Brain microvascular endothelial cell (primary cell): Measurements from ENCODE around the gene HAUS5.

Experiments used
- DNase-seq: peaks from one replicate; pipeline ENCODE4 v3.0.0-alpha.2; 2020
- H3K27ac ChIP-seq: fragments of 250-450 bp; sonication (Bioruptor Pico); 2 replicates; pipeline ENCODE4 v1.5.1; 2020; ENCODE audit warnings: mild to moderate bottlenecking, moderate library complexity
- H3K27me3 ChIP-seq: fragments of 250-450 bp; sonication (Bioruptor Pico); replicated peaks from 2 replicates; pipeline ENCODE4 v1.5.1; 2020; ENCODE audit warnings: mild to moderate bottlenecking
- H3K36me3 ChIP-seq: fragments of 250-450 bp; sonication (Bioruptor Pico); replicated peaks from 2 replicates; pipeline ENCODE4 v1.5.1; 2020; ENCODE audit warnings: mild to moderate bottlenecking
- H3K4me3 ChIP-seq: 2 replicates; pipeline ENCODE4 v1.5.1; 2011; ENCODE audit warnings: low read depth, mild to moderate bottlenecking, control low read depth, low read length, moderate library complexity
- in situ Hi-C: cut with HindIII; loops from 2 replicates; pipeline ENCODE4 v1.10.0; 2017; ENCODE audit warnings: low sequenced_read_pairs, low pct_ligation_motif_present
- TF ChIP-seq, protein P1 (sequence below): IDR thresholded peaks from 2 replicates; pipeline ENCODE4 v1.5.1; 2011; ENCODE audit warnings: low read depth, mild to moderate bottlenecking, moderate library complexity, low read length, control low read depth, inconsistent platforms; ENCODE audit errors: missing control alignments

The HAUS5 gene

DNA sequence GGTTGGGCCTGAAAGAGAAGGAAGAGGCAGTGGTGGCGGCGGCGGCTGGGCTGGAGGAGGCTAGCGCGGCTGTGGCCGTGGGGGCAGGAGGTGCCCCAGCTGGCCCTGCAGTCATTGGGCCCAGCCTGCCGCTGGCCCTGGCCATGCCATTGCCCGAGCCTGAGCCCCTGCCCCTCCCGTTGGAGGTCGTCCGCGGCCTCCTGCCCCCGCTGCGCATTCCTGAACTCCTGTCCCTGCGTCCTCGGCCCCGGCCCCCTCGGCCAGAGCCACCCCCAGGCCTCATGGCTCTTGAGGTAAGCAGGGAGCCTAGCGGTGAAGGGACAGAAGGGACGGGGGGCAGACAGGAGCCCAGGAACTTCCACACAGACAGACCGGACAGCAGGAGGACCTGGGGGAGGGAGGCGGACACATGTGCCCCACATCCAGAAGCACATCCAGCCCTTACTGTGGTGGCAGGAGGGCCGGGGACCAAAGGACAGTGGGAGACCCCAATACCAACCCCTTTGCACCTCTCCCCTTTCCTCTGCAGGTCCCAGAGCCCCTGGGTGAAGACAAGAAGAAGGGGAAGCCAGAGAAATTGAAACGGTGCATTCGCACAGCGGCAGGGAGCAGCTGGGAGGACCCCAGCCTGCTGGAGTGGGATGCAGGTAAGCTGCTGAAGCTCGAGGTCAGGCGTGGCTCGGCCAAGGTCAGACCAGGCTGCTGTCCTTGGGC, 21.3 kb downstream of the HAUS5 start:
- in situ Hi-C loops: no loop called here
- TF ChIP-seq, protein P1, sequence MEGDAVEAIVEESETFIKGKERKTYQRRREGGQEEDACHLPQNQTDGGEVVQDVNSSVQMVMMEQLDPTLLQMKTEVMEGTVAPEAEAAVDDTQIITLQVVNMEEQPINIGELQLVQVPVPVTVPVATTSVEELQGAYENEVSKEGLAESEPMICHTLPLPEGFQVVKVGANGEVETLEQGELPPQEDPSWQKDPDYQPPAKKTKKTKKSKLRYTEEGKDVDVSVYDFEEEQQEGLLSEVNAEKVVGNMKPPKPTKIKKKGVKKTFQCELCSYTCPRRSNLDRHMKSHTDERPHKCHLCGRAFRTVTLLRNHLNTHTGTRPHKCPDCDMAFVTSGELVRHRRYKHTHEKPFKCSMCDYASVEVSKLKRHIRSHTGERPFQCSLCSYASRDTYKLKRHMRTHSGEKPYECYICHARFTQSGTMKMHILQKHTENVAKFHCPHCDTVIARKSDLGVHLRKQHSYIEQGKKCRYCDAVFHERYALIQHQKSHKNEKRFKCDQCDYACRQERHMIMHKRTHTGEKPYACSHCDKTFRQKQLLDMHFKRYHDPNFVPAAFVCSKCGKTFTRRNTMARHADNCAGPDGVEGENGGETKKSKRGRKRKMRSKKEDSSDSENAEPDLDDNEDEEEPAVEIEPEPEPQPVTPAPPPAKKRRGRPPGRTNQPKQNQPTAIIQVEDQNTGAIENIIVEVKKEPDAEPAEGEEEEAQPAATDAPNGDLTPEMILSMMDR: no peak
- Histone ChIP-seq H3K4me3 (no peak overlapping the region), H3K27ac (no peak overlapping the region), H3K36me3 (peaks cover 71% of the 10 kb centered on the region), H3K27me3 (no peaks in the 10 kb centered on the region)
- DNase-seq: no peak

DNA sequence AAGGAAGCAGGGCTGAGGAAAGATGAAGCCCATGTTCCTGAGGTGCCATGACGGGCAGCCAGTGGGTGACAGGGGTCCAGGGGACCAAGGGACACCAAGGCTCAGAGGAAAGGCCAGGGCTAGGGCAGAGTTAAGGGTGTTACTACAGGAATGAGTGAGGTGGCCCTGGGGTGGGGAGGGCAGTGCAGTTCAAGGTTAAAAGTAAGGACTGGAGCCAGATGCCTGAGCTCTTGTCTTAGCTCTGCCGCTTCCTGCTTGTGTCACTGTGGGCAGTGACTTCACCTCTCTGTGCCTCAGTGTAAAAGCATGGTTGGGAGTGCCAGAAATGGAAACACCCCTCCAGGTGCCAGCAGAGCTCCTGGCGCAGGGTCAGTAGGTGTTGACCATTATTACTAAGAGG, 24.1 kb downstream of the HAUS5 start:
- TF ChIP-seq, protein P1: no peak
- Histone ChIP-seq H3K4me3 (no peak overlapping the region), H3K27ac (no peak overlapping the region), H3K27me3 (no peaks in the 10 kb centered on the region), H3K36me3 (peaks cover 57% of the 10 kb centered on the region)
- DNase-seq: no peak
- in situ Hi-C loops: no loop called here

DNA sequence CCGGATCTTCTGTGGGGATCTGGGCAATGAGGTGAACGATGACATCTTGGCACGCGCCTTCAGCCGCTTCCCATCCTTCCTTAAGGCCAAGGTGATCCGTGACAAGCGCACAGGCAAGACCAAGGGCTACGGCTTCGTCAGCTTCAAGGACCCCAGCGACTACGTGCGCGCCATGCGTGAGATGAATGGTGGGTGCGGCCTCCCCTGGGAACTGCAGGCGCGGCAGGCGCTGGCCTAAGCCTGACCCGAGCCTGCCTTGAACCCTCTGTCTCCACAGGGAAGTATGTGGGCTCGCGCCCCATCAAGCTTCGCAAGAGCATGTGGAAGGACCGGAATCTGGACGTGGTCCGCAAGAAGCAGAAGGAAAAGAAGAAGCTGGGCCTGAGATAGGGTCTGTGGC, 24.6 kb downstream of the HAUS5 start:
- peaks cover 51% of the 10 kb centered on the region for H3K36me3 ChIP-seq
- TF ChIP-seq, protein P1: no peak
- no peaks in the 10 kb centered on the region for H3K27me3 ChIP-seq
- H3K27ac ChIP-seq: no peak overlapping the region
- no peak for DNase-seq
- in situ Hi-C loops: no loop called here
- H3K4me3 ChIP-seq: no peak overlapping the region

DNA sequence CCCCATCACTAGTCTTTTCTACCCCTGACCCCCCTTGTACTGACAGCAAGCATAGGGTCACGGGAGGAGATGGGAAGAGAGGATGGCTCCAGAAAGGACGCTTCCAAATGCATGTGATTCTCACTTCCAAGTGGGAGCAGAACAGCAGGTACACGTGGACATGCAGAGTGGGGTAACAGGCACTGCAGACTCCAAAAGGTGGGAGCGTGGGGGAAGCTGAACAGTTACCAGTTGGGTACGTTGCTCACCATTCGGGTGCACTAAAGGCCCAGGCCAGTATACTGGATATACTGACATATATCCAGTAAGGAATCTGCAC, 26.7 kb downstream of the HAUS5 start:
- Histone ChIP-seq H3K27ac (no peak overlapping the region), H3K27me3 (no peaks in the 10 kb centered on the region), H3K4me3 (no peak overlapping the region), H3K36me3 (peaks cover 33% of the 10 kb centered on the region)
- in situ Hi-C loops: no loop called here
- TF ChIP-seq, protein P1: no peak
- no peak for DNase-seq

DNA sequence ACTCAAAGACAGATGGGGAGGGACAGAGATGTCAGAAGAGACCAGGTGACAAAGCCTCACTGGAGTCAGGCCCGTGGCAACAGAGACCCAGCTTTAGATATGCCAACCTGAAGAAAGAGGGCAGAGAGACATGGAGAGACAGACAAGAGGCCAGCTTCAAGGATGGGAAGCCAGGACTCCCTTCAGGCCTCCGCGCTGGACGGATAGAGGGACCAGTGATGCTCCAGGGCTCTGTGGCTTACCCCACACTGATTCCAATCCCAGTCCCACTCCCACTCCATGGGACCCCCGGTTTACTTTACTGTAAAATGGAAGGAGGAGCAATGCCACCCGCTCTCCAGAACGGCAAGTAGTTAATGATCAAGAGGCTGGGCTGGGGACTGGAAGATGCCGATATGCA, 27.3 kb downstream of the HAUS5 start:
- DNase-seq: no peak
- peaks cover 29% of the 10 kb centered on the region for H3K36me3 ChIP-seq
- H3K27me3 ChIP-seq: no peaks in the 10 kb centered on the region
- H3K4me3 ChIP-seq: no peak overlapping the region
- no peak overlapping the region for H3K27ac ChIP-seq
- in situ Hi-C loops: no loop called here
- TF ChIP-seq, protein P1: no peak
